GM21367 (cell line): Measurements from ENCODE around the gene PEX16.

Experiments used
- ATAC-seq: cut with Tn5 transposase; IDR thresholded peaks from one replicate; pipeline ENCODE4 v1.9.1; 2021; ENCODE audit not compliant: unreplicated experiment

Gene PEX16

DNA sequence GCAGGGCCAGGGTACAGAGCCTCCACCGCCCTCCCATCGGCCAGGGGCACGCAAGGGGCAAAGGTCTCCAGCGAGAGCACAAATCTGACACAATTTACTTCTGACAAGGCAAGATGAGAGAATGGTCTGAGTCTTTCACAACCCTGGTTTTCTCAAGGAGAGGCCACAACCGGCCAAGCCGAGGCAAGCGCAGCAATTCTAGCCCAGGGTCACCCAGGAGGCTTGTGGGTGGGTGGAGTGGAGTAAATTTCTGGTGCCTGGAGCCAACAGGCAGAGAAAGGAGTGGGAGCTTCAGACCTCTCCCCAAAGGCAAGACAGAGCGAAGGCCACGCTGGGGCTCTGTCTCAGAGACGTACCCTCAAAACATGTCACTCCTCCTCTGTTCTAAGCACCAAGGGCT lies 14.1 kb upstream of the PEX16 start:
- ATAC-seq, result no peak

DNA sequence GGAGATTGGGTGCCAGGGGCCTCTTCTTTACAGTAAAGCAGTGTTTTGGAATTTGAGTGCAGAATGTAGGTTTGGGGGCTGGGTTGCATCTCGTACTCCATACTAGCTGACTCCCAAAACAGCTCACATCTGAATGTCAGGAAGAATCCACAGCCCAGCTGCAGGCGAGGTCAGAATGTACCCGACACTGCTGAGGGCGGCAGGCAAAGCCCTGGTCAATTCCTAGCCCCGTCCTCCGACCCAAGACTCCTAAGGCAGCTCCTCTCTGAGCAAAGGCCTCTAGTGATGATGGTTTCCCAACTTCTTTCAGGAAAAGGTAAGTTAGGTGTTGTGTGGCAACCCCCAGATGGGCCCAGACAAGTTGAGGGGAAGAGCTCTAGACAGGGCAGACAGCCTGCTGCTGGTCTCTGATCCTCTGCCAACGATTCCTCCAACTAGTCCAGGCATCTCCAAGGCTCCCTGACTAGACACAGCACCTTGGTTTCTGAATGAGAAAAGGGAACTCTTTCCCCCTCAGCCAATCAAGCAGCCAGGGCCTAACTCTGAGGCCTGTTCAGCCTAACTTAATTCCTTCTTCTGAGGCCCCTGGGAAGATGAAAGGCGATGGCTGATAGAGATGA lies 13.4 kb upstream of the PEX16 start:
- ATAC-seq, result no peak

DNA sequence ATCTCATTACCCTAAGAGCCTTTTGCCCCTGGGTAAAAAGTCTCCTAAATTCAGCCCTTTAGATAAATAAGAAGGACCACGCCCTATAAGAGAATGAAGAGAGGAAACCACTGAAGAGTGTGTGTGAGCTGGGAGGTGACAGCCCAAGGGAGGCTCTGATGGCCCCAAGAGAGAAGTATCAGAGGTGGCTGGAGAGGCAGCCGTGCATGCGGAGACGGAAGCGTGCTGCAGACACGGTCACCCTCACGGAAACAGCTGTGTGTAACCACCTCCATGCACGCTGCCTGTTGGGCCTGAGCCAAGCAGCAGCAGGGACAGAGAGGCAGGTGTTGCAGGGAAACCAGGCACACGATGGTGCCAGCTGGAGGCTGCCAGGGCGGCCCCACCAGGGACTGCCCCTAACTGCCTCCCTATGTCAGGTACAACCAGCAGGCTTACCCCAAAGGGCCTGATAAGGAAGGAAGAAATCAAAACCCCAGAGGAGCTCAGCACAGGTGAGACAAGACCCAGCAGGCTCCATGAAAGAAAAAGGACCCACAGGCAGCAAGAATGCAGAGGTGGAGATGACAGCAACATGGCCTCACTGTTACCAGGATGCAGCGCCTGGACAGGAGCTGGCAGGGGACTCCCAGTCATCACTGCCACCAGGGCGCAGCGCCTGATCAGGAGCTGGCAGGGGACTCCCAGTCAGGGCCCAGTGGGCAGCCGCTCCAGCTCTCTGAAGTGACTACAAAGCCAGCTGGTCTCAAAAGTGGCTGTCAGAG lies 12.5 kb upstream of the PEX16 start:
- peak; percentile 82 for ATAC-seq

DNA sequence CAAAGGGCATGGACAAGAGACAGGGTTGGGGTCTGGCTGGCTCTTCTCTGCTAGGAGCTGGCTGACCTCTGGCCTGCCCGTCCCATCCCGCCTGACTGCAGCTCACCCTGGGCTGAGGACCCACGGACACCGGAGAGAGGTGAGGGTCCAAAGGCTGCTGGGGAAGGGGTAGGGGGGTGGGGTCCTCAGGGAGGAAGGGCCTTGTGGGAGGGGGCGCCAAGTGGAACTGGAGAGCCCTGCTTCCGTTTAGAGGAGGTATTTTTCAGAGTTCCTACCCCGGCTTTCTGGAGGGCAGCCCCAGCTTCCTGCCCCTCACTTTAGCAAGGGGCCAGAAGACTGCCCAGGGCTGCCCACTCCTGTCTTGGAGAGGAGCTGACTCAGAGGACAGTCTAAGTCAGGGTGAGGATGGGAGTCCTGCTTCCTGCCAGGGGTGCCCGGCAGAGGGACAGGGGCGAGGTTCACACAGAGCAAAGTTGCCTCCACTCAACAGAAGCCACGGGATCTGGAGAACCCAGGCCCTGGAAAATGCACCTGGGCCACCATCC lies 11.9 kb upstream of the PEX16 start:
- peak; percentile 15 for ATAC-seq

DNA sequence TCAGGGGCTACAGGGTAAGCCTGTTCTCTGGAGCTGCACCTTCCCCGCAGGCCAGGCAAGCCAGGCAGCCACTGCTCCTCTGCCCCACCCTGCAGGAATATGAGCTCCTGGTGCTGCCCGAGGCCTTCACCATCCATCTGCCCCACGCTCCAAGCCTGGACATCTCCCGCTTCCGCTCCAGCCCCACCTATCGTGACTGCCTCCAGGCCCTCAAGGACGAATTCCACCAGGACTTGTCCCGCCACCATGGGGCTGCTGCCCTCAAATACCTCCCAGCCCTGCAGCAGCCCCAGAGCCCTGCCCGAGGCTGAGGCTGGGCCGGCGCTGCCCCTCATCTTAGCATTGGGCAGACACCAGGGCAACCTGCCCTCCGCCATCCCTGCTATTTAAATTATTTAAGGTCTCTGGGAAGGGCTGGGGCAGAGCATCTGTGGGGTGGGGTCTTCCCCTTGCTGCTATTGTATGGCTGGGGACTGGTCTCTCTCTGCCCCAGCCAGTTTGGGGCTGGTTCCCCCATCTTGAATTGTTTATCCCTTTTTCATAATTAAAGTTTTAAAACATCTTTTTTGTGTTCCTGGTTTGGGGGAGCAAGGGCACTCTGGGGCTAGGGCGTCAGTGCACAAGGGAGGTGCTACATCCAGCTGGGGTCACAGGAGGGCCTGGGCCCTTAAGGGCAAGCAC lies 11.0 kb upstream of the PEX16 start:
- no peak for ATAC-seq

DNA sequence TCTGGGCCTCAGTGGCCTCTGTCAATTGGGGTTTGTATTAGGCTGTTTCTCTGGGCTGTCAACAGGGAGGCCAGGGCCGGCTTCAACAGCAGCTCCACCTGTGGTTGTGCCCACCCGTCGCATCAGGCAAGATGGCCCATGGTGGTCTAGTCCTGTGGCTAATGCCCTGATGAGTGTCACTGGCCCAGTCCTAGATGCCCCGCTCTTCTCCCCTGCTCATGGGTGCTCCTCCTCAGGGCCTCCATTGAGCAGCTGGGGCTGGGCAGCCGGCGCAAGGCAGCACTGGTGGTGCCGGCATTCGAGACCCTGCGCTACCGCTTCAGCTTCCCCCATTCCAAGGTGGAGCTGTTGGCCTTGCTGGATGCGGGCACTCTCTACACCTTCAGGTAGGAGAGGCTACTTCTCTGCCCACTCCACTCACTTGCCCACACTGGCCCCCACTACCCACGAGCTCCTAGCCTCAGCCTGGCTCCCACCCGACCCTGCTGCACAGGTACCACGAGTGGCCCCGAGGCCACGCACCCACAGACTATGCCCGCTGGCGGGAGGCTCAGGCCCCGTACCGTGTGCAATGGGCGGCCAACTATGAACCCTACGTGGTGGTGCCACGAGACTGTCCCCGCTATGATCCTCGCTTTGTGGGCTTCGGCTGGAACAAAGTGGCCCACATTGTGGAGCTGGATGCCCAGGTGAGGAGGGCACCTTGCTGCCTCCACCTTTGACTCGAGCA lies 10.2 kb upstream of the PEX16 start:
- no peak for ATAC-seq

DNA sequence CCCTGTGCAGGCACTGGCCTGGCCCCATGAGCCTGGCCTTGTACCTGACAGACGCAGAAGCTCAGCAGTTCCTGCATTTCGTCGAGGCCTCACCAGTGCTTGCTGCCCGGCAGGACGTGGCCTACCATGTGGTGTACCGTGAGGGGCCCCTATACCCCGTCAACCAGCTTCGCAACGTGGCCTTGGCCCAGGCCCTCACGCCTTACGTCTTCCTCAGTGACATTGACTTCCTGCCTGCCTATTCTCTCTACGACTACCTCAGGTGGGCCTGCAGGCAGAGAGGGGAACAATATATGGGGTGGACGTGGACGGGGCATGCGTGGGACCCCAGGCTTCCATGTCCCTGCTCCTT lies 9.6 kb upstream of the PEX16 start:
- no peak for ATAC-seq

DNA sequence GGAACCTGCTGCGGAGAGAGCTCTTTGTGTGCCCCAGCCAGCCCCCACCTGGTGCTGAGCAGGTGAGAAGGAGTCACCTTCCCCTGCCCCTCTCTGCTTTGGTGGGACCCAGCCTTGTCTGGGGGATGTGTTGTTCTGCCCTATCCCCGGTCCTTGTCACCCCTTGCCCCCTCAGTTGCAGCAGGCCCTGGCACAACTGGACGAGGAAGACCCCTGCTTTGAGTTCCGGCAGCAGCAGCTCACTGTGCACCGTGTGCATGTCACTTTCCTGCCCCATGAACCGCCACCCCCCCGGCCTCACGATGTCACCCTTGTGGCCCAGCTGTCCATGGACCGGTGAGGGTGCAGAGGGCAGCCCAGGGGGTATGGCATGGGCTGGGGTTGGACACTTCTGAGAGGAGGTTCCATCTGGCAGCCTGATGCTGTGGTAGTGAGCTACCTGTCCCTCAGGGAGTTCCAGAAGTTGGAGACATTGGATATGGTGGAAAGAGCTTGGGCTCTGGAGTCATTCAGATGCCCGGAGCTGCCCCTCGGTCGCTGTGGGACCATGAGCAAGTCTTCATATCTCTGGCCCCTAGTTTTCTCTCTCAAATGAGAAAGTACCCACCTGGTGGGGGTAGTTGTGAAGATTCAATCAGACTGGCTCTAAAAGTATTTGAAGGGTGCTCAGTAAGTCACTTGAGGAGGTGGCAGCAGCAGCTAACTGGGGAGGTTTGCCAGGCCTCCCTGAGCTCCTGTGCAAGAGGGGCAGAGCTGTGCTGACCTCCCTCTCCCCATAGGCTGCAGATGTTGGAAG lies 9.1 kb upstream of the PEX16 start:
- ATAC-seq, result no peak

DNA sequence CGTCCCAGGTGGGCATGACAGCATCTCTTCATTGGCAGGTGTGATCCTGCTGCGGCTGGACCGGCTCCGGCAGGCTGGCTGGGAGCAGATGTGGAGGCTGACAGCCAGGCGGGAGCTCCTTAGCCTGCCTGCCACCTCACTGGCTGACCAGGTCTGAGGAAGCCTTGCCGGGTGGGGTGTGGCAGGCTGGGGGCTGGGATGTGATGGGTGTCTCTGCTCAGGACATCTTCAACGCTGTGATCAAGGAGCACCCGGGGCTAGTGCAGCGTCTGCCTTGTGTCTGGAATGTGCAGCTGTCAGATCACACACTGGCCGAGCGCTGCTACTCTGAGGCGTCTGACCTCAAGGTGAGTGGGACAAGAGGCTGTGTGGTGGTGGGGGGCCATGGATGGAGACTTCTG lies 8.3 kb upstream of the PEX16 start:
- no peak for ATAC-seq

DNA sequence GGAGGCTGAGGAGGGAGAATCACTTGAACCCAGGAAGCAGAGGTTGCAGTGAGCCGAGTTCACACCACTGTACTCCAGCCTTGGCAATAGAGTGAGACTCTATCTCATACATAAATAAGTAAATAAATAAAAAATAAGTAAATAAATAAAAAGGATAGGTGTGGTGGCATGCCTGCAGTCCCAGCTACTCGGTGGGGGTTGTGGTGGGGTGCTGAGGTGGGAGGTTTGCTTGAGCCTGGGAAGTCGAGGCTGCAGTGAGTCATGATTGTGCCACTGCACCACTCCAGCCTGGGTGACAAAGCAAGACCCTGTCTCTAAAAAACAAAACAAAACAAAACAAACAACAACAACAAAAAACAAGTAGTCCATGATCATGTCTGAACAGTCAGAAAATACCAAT lies 7.9 kb upstream of the PEX16 start:
- no peak for ATAC-seq

DNA sequence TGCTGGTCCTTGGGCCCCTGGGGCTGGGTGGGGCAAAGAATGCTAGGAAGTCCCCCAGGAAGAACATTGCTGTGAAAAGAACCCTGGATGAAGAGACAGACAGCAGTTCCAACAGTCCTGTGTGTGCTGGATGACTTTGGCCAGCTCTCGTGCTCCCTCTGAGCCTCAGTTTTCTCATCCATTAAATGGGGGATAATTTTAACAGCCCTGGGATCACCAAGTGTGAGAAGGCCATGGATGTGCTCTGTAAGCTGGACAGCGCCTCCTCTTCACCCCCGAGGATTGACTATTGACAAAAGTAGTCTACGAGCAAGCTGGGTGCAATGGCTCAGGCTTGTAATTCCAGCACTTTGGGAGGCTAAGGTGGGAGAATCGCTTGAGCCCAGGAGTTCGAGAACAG lies 7.2 kb upstream of the PEX16 start:
- ATAC-seq, result no peak

DNA sequence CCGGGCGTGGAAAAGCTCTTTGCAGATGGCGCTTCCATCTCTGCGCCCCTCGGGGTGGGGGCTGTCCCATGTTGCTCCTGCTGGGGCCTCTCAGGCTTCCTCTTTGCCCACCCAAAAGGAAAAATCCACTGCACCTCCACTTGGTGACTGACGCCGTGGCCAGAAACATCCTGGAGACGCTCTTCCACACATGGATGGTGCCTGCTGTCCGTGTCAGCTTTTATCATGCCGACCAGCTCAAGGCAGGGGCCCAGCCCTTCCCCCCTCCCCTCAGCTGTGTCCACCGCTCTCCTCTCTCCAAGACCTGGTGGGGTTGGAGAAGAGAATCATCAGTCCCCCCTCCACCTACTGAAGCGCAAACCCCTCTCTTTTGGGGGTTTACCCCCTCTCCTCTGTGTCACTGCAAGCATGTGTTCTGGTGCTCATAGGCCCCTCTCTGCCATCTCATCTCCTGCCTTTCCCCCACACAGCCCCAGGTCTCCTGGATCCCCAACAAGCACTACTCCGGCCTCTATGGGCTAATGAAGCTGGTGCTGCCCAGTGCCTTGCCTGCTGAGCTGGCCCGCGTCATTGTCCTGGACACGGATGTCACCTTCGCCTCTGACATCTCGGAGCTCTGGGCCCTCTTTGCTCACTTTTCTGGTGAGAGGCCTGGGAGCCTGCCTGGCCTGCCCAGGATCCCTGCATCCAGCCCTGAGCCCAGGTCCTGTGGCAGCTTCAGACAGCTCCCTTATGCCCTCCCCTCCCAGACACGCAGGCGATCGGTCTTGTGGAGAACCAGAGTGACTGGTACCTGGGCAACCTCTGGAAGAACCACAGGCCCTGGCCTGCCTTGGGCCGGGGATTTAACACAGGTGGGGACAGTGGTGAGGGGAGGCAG lies 6.6 kb upstream of the PEX16 start:
- ATAC-seq, result no peak

DNA sequence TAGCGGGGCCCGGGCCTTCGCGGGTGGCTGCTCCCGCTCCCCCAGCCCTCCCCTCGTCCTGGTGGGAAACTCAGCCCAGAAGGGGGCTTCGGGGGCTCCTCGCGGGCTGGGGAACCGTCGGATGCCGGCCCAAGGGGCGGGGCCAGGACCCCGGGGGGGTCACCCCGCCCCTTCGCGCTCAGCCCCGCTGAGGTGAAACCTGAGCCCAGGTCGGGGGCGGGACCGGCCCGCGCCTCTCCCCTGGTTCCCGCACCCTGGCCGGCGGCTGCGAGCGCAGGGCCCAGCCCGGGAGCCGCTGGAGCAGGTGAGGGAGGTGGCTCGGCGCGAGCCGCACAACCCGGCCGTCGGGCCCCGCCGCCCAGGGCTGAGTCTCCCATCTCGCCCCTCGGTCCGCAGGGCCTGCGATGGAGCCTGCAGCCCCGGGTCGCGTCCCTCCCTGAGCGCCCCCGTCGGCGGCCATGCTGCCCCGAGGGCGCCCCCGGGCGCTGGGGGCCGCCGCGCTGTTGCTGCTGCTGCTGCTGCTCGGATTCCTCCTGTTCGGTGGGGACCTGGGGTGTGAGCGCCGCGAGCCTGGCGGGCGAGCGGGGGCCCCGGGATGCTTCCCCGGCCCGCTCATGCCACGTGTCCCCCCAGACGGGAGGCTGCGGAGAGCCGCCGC lies 4.9 kb upstream of the PEX16 start, which contains the start of gene LARGE2:
LARGE2 (plus strand) TSS at position 232 of the 658 bp plus-strand sequence; CDS start at position 459, 227 bp downstream.
- ATAC-seq, result no peak

DNA sequence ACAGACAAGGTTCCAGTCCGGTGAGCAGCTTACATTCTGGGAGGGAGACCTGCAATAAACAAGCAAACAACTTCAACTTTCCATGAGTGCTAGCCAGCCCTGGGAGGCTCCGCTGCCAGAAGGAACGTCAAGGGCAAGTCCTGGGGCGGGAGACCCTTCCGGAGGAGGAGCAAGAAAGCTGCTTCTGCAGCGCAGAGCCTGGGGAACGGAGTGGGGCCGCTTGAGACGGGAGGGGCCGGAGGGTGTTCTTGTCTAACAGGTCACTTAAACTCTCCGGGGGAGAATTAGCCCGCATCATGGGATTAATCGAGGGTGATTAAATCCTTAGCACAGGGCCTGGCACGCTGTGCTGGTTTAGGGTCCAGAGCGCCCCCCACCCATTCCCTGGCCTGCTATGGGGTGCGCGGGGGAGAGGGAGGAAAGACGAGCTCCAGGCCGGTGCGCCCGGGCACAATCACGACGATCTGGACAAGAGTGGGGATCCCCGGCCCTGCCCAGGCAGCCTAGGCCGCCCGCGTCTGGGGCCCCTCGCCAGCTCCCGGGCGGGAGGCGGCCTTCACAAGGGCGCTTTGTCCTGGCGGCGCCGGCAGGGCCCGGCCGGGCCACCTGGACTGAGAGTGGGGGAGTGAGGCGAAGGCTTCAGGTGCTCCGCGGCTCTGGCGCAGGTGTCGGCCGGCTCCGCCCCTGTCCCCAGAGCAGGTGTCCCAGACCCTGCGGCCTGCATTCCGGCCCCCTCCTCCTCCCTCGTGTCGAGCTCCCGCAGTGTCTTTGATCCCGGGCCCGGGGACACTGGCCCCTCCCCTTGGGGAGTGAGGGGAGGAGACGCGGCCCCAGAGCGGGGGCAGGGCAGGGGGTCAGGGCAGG lies 4.1 kb upstream of the PEX16 start:
- no peak for ATAC-seq

DNA sequence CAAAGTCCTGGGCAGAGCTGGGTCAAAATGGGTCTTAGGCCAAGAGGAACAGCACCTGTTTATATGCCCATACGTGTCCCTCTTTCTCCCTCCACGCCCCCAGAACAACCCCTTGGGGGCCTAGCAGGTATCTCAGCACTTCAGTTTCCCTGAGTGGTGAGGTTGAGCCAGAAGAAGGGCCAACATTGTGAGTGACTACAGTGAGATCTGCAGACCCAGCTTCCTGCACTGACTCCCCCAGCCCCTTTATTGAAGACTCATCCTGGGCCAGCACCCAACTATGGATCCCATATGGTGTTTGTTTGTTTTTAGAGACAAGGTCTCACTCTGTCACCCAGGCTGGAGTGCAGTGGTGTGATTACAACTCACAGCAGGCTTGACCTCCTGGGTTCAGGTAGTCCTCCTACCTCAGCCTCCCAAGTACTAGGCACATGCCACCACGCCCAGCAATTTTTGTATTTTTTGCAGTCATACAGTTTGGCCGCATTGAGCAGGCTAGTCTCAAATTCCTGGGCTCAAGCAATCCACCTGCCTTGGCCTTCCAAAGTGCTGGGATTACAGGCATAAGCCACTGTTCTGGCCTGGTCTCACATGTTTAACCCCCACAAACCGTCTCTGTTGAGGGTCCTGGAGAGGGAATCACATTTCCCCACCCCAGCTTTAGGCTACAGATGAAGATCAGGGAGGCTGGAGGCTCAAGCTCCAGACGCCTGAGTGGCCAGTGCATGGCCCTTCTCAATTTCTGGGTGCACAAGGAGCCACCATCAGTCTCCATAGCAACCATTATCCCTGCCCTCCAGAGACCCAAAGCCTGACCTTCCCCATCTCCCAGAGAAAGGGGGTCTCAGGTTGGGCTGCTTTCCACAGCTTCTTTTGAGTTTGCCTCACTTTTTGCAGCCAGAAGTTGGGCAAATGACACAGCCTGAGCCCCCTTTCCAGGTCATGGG lies 3.1 kb upstream of the PEX16 start:
- no peak for ATAC-seq

DNA sequence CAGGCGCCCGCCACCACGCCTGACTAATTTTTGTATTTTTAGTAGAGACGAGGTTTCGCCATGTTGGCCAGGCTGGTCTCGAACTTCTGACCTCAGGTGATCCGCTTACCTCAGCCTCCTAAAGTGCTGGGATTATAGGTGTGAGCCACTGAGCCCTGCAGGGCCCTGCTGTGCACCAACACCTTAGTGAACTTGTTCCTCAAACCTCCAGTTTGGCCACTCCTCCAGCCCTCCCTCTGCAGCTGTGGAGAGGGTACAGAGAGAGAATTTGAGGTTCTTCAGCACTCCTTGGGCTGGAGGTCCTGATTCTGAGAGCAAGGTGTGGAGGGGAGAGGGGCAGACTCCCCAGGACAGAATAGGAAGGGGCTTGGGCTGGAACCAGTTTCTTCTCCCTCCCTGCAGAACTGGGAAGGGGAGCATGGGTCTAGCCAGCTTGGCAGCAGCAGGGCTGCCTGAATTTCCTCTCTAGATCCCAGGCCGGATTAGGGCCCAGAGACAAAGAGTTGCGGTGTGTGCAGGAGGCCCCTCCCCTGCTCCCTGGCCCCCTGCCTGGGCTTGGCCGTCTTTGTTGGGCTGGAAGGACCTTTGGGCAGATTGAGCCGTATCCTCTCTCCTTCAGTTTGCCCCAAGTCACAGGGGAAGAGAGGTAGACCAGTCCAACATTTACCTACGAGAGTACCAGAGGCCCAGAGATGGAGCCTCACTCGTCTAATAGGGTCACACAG lies 2.3 kb upstream of the PEX16 start:
- ATAC-seq, result no peak
